Hepatic stellate cell (primary cell): ENCODE results near the gene PSME2.
A peak's percentile ranks its signal among the peaks of the same experiment; 100 is the strongest.

Experiments
- DNase-seq: peaks from one replicate; pipeline ENCODE4 v3.0.0; 2011; ENCODE audit warnings: low spot score

Gene PSME2

DNA sequence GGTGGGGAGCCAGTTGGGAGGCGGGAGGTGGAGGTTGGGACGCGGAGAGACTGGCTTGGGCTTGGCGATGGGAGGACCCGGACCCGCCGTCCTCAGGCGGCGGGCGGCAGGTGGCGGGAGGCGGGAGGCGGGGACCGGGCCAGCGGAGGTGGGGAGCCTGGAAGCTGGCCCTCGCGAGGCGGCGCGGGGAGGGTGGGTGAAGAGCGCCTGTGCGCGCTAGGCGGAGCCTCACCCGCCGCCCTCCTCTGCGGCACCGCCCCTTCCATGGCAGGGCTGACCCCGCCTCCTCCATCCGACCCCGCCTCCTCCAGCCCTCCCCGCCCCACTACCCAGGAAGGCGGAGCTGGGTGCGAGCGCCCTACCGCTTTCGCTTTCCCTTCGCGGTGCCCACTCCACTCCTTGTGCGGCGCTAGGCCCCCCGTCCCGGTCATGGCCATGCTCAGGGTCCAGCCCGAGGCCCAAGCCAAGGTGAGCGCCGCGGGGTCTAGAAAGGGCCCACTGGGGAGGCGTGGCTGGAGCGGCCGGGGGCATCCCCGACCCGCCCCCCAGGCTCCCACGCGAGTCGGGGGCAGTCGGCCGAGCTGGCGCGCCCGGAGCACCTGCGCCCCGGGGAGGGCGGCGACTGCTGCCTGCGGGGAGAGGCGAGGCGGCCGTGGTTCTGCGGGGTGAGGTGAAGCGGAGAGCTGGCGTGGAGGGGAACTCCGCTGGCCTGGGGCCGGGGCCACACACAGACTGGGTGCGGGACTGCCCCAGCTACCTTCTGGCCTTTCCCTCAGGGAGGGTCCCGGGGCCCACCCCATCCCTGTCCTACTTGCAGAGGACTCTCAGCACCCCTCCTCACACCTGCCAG is 10.4 kb downstream of the PSME2 start, which contains the start of gene PSME1:
PSME1 (plus strand) TSS at position 361 of the 850 bp plus-strand sequence; CDS start at position 430, 69 bp downstream.
- DNase-seq, result peak; percentile 96

DNA sequence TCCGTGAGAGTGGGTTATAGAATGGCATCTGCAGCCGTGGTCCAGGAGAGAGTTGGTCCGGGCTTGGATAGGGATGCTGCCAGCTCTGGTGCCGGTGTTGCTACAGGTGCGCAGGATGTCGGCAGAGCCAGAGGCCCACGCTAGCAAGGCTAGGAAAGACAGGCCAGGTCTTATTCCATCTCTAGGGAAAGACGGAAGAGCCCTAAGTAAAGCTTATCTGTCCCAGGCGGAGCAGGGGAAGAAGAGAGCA is 10.9 kb downstream of the PSME2 start:
- DNase-seq, result peak; percentile 22

DNA sequence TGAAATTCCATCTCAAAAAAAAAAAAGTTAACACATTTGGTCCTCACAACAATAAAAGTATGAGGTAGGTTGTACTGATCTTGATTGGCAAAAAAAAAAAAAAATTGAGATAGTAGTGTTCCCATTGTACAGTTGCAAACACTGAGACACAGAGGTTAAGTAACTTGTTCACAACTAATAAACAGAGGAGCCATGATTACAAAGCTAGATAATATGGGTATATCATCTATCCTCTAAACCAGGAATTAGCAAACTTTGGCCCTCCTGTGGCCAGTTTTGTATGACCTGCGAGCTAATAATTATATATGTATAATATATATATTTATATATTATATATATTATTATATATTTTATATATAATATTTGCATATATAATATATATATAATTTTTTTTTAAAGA is 12.7 kb downstream of the PSME2 start:
- no peak for DNase-seq

DNA sequence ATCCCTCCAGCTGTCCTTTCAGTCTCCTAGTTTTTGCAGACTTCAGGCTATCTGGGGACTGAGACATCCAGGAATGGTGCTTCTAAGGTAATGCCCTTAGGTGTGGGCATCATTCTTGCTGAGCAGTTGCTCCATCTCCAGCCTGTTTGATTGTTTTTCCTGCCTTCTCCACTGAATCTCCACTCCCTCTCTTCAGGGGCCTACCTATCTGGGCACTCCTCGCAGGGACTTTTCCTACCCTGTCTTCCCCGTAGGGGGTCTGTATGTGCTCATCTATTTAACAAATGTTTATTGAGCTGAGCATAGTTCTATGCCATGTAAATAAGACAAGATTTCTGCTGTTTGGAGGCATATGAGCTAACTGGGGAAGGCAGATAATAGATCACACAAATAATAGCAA is 13.4 kb downstream of the PSME2 start:
- DNase-seq, result no peak

DNA sequence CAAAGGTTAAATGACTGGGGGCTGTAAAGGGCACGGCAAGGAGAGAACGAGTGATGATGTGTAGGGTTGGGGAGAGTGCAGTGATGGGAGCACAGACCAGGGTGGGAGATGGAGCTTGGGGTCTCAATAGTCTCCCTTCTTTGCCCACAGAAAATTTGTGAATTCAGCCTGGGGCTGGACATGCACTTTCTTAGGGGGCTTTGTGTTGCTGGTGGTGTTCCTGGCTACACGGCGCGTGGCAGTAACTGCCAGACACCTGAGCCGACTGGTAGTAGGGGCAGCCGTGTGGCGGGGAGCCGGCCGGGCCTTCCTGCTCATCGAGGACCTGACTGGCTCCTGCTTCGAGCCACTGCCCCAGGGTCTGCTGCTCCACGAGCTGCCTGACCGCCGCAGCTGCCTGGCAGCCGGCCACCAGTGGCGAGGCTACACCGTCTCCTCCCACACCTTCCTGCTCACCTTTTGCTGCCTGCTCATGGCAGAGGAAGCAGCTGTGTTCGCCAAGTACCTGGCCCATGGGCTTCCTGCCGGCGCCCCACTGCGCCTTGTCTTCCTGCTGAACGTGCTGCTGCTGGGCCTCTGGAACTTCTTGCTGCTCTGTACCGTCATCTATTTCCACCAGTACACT is 14.2 kb downstream of the PSME2 start:
- no peak for DNase-seq

DNA sequence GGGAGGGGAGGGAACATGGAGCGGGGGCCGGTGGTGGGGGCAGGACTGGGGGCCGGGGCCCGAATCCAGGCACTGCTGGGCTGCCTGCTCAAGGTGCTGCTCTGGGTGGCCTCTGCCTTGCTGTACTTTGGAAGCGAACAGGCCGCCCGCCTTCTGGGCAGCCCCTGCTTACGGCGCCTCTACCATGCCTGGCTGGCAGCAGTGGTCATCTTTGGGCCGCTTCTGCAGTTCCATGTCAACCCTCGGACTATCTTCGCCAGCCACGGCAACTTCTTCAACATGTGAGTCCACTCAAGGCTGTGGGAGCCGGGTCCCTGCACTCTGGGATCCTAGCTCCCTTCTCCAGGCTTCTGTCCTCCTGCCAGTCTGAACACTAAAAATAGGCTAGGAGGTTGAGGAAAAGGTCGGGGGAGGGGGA is 14.9 kb downstream of the PSME2 start:
- DNase-seq, result no peak

DNA sequence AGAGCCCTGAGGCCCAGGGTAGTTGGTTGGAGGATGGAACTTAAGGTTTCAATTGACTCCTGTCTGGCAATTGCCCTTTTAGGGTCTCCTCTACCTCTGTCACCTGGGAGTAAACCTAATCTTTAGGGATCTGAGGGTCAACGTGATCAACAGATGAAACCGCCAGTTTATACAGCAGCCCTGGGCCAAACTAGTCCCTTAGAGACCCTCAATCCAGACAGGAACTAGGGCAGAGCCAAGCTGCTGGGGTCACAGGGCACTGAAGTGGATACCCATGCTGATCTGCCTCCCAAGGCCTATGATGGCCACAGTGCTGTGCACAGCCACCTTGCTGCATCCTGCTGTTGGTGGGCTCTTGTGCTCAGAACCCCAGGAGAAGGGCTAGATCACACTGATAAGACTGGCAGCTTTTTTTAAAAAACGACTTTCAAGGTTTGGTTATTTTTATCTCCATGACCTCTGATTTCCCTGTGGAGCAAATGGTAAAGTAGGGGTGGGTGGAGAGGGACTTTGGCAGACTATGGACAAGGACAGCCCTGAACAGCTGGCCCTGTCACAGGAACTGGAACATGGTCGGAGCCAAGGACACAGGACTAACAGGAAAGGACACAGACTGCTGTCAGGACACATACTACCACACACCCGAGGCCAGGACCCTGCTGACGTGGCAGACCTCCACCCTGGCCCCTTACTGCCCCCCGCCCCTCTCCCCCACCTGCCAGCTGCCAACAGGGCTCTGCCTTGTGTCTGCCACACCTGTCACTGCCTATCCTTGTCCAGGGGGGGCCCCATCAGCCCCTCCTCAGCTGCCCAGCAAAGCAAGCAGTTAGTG is 15.5 kb downstream of the PSME2 start:
- DNase-seq, result no peak

DNA sequence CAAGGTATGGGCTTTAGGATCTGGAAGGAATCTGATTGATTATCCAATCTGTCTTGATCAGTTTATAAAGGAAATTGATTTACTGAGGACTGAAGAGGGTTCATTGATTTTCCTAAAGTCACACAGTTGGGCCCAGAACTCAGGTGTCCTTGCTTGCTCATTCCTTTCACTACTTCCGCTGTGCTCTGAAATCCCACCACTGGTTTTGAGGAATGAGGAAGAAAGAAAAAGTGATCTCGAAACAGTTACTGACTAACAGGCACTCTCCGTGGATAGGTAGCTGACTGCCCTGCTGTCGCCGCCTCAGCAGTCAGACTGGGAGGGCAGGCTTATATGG is 16.1 kb downstream of the PSME2 start, which contains the start of gene FITM1:
FITM1 (plus strand) TSS at position 280 of the 337 bp plus-strand sequence. CDS start 905 bp downstream, outside the sequence.
- DNase-seq, result no peak

DNA sequence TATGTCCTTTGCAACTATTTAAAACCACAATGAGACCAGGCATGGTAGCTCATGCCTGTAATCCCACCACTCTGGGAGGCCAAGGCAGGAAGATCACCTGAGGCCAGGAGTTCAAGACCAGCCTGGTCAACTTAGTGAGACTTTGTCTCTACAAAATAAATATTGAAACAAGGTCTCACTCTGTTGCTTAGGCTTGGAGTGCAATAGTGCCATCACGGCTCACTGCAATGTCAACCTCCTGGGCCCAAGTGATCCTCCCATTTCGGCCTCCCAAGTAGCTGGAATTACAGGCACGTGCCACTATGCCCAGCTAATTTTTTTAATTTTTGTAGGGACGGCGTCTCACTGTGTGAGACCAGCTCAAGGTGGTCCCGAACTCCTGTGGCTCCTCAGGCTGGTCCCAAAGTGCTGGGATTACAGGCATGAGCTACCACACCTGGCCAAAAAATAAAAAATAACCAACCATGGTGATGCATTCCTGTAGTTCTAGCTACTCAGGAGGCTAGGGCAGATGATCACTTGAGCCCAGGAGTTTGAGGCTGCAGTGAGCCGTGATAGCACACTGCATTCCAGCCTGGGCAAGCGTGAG is 16.9 kb downstream of the PSME2 start:
- DNase-seq, result no peak

DNA sequence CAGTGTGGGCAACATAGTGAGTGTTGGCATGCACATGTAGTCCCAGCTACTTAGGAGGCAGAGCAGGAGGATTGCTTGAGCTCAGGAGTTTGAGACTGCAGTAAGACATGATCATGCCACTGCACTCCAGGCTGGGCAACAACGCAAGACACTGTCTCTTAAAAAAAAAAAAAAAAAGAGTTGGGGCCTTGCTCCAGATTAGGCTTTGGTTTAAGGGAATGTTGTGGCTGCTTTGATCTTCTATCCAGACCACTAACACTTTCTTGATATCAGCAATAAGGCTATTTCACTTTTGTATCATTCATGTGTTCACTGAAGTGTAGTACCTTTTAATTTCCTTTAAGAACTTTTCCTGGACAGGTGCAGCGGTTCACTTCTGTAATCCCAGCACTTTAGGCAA is 18.7 kb downstream of the PSME2 start:
- DNase-seq, result no peak

DNA sequence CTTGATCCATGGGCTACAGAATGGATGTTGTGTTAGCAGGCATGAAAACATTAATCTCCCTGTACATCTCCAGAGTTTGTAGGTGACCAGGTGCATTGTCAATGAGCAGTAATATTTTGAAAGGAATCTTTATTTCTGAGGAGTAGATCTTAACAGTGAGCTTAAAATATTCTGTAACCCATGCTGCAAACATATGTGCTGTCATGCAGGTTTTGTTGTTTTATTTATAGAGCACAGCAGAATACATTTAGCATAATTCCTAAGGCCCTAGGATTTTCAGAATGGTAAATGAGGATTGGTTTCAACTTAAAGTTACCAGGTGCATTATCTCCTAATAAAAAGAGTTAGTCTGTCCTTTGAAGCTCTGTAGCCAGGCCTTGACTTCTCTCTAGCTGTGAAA is 19.5 kb downstream of the PSME2 start:
- no peak for DNase-seq

DNA sequence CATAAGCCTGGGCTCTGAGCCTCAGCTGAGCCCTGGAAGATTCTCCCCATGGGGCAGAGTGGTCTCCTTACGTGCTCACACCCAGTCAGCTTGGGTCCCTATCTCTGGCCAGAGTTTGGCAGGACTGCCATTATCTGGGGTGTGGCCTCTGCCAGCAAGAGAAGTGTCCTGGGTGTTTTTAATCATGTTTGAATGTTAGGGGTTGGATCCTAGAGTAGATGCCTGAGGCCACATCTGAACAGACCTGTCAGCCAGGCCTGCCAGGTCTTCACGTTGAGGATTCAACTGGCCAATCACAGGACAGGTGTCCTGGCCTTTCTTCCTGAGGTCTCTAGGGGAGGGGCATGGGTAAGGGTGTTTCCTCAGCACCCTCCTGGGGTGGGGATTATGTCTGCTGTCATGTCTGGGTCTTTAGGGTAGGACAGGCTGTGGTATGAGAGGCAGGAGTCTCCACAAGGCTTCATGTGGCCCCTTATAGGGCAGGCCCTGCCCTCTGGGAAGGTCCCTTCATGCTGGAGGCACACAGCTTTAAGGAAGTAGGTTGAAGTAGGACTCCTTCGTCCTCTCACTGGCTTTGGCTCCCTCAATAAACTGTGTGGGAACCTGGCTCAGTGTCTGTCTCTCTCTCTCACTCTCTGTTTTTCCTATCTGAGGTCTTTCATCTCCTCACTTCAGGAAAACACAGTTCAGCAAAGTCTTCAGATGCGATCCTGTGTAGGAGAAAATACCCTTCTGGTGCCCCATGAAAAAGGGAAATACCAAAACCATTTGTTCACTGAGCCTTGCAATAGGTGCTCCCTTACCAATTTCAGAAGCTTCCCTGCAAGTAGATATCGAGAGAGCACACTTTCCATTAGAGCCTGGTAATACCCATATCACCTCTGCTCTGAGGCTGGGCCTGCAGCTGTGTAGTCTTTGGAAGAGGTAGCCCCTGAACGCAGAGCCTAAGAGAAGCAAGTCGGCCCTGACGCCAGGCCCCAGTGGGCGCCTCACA is 22.7 kb downstream of the PSME2 start:
- no peak for DNase-seq

DNA sequence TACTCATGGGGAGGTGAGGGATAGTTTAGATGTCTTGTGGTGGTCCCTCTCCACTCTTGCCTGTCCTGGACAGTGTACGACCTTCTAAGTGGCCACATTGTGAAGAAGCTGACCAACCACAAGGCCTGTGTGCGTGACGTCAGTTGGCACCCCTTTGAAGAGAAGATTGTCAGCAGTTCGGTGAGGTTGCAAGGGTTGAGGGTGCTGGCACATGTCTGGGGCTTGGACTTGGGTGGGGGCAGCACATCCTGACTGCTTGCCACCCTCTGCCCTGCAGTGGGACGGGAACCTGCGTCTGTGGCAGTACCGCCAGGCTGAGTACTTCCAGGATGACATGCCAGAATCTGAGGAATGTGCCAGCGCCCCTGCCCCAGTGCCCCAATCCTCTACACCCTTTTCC is 23.5 kb downstream of the PSME2 start:
- DNase-seq, result no peak

DNA sequence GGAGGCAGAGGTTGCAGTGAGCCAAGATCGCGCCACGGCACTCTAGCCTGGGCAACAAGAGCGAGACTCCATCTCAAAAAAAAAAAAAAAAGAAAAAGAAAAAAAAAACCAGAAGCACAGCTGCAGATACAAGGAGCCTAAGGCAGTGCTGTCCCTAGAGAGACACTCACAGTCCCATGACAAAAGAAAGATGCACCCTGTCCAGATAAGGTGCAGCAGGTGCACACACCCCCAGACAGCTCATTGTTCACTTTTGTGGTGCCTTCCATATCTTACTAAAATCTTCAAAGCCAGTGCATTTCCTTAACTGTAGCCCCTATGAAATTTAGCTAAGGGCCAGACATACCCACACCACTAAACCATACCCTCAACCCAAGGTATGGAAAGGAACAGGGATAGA is 24.0 kb downstream of the PSME2 start:
- no peak for DNase-seq

DNA sequence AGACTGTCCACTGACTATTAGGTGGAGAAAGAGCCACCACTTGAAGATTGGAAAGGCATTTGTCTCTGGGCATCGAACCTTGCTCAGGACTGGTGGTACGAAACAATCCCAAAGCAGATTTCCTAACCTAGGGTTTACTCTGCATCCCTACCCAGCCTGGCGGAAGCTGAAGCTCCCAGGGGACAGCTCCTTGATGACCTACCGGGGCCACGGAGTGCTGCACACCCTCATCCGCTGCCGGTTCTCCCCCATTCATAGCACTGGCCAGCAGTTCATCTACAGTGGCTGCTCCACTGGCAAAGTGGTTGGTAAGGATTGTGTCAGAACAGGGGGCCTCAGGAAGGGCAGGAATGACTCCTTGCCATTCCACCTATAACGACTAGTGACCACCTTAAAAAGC is 25.2 kb downstream of the PSME2 start:
- no peak for DNase-seq

DNA sequence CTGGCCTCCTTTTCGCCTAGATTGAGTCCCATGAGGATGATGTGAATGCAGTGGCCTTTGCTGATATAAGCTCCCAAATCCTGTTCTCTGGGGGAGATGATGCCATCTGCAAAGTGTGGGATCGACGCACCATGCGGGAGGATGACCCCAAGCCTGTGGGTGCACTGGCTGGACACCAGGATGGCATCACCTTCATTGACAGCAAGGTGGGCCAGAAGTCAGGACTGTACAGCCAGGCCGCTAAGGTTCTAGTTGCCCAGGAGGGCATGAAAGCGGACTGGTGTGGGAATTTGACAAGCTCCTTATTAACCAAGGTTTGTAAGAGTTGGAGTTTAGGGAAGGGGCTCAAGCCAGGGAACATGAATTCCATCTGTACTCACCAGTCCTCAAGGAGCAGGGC is 26.7 kb downstream of the PSME2 start:
- no peak for DNase-seq

DNA sequence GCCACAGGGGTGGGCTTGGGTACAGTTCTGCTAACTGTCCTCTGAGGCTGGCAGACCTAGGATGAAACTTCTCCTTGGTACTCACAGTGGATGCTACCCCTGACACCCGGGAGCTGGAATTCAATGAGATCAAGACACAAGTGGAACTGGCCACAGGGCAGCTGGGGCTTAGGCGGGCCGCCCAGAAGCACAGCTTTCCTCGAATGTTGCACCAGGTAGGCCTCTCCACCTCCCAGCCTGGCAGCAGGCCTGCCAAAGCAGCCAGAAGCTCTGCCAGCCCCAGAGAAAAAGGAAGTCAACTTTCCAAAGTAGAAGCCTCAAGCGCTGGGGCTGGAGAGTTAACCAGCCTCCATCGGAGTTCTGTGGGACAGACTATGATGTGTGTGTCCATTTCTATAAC is 29.2 kb downstream of the PSME2 start:
- no peak for DNase-seq

DNA sequence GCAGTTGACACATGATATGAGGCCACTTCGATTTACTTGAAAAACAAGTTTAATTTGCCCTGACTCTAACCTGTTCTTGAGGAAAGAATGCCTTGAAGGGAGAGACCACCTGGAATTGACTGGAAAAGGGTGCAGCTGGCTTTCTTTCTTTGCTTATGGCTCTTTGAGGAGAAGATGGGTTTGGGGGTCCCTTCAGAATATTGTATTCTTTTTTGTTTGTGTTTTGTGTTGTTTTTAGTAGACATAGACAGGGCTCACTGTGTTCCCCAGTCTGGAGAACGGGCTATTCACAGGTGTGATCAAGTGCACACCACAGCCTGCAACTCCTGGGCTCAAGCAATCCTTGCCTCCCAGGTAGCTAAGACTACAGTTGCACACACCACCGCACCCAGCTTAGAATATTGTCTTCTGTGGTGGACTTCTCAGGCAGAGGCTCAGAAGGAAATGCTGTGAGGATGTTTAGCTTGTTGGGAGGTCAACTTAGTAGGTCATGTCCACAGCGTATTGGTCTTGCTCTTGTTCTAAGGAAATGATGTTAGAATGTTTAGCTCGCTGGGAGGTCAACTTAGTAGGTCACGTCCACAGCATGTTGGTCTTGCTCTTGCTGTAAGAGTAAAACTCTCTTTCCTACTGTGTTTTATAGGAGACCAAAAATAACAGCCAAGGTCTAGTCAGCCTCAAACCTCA is 30.1 kb downstream of the PSME2 start:
- no peak for DNase-seq

DNA sequence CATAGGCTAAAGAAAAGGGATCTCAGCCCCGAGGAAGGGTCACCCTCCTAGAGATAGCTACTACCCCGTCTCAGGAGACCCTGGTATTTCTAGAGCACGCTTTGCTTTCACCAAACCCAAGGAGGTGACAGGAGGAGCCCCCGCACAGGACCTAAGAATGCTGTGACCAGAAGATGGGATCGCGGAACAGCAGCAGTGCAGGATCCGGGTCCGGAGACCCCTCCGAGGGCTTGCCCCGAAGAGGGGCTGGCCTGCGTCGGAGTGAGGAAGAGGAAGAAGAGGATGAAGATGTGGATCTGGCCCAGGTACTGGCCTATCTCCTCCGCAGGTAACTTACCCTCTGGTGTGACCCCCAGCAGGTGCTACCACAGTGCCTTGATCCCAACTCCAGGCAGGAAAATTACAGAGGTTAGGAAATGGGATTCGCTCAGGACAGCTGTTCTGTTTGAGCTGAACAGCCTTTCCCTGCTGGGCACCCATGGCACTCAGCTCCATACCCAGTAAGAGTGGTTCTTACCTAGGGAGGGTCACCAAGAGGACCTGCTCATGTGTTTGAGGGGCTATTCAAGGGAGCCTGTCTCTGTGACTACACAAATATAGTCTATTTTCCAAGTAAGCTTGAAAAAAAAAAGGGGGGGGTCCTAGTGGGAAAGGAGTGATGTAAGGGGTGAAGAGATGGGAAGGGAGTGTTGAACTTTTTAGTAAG is 30.8 kb downstream of the PSME2 start:
- DNase-seq, result no peak
